ENCODE data around the gene IMPA2.

- TF ChIP-seq CTCF (IDR thresholded peaks at IDR 0.05) (no peak), POLR2AphosphoS5 (IDR thresholded peaks at IDR 0.05) (peak; percentile 30 to 51 (median 45))
These were observed 30.7 kb downstream of the IMPA2 start for GRCh38 chr18:12011957-12012549.
